ENCODE results near the gene NCKAP1.
A peak's percentile ranks its signal among the peaks of the same experiment; 100 is the strongest.

NCKAP1 gene

GRCh38 chr2:182946958-182947369, 91.3 kb downstream of the NCKAP1 start:
- no peak for DNase-seq

DNA sequence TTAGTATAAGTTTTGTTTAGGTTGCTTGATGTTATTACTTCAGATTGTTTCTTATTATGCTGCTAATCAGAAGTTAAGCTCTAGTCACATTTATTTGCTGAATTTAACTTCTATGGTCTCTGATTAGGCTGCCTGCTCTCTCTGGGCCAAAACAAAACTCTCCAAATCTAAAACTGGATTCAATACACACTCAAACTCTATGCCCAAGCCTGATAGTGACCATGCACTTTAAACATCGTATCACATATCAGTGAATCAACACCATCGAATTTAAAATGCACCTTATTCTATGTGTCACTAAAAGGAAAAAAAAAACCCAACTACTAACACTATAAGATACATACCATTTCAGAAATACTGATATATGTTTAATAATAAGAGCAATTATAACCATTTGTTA, 94.9 kb downstream of the NCKAP1 start:
- no peak for DNase-seq

DNA sequence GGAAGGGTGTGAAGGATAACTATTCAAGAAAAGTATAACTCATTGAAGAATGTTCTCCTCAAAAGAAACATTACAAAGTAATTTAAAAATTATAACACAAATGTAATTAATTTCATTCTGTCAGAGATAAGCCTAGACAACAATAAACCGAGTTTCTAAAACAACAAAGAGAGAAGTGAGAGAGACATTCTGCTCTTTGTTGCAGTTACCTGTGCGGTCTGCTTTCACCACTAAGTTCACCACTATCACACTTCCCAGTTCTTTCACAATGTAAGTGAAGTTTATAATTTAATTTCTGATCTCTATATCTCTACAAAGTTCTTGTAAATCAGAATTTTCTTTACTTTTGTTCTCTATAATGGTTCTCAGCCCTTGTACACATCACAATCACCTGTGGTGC, 95.5 kb downstream of the NCKAP1 start:
- DNase-seq = no peak

- no peak for DNase-seq
These were observed 96.3 kb downstream of the NCKAP1 start for GRCh38 chr2:182941919-182942318.

DNA sequence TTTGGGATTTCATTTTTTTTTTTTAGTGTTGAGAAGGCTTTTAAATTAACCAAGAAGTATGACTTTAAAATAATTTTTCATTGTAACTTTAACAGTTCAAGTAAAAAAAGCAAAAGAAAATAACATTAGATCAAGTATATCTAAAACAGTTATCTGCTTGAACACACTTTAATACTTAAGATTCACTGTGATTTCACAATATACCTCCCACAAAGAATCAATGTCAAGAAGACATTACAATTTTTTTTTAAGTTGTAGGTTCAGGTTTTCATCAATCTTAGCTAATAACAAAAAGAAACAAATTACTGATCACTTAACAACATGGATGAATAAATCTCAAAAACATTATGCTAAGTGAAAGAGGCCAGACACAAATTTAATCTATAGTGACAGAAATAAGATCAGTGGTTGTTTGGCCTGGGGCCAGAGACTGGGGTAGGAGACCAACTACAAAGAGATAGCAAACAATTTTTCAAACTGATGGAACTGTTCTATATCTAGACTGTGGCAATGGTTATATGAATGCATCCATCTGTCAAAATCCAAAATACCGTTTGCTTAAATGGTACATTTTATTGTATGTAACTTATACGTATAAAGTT, 97.0 kb downstream of the NCKAP1 start:
- DNase-seq = no peak

DNA sequence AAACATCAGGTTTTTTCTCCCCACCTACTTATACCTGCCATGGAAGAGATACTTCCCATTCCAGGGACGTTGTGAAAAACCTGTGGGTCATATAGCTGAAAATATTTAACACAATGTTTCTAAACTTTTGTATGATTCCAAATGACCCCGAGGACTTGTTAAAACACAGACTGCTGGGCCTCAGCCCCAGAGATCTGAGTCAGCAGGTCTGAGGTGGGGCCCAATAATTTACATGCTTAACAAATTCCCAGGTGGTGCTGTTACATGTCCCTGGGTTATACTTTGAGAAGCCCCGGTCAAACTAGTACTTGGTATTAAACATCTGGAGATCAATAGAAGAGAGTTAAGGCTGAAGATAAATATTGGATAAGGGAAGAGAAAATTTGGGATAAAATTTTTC, 100.4 kb downstream of the NCKAP1 start:
- DNase-seq = no peak

DNA sequence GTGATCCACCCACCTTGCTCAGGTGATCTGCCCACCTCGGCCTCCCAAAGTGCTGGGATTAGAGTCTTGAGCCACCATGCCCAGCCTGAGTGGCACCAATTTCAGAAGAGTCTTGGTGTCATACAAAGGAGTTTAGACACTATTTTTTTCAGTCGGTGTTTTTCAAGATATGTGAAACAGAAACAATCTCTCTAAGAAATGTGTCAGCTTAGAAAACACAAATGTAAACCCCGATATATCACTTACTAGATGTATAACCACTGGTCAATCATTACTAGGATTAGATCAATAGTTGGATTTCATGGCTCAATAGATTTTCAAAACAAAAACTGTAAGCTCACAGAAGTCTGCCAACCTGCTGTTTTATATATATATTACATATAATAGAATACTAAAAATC, 104.6 kb downstream of the NCKAP1 start:
- DNase-seq = no peak

DNA sequence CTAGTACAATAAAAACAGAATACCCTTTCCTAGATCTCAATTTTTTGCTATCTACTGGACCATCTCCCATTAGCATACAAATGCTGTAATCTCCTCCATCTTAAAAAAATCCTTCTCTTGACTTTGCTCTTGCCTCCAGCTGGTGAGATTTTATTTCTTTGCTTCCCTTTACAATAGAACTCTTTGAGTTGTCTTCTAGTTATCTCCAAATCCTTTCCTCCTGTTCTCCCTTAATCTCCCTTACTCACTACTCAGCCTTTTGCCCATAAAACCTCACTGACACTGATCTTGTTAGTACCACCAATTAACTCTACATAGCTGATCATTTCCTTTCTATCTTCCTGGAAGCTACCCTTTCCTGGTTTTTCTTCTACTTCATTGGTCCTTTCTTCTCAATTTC, 108.3 kb downstream of the NCKAP1 start:
- no peak for DNase-seq

- DNase-seq = no peak
These were observed 114.0 kb downstream of the NCKAP1 start for GRCh38 chr2:182924306-182924705.

GRCh38 chr2:182921234-182921633, 117.0 kb downstream of the NCKAP1 start:
- no peak for DNase-seq

DNA sequence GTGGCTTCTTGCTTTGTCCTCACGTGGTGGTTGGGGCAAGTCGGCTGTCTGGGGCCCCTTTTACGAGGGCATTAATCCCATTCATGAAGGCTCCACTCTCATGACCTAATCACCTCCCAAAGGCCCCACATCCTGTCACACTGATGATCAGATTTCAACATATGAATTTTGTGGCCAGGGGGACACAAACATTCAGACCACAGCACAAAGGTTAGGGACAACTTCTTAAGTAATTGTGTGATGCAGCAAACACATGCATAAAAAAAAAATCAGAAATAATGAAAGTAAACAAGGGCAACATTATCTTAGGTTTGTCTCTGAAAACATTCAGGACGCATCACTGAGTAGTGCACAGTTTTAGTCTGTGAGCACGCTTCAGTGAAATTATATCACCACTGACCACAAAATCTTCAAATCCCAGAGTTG, 117.6 kb downstream of the NCKAP1 start:
- no peak for DNase-seq

- no peak for DNase-seq
These were observed 118.2 kb downstream of the NCKAP1 start for GRCh38 chr2:182920089-182920488.

DNA sequence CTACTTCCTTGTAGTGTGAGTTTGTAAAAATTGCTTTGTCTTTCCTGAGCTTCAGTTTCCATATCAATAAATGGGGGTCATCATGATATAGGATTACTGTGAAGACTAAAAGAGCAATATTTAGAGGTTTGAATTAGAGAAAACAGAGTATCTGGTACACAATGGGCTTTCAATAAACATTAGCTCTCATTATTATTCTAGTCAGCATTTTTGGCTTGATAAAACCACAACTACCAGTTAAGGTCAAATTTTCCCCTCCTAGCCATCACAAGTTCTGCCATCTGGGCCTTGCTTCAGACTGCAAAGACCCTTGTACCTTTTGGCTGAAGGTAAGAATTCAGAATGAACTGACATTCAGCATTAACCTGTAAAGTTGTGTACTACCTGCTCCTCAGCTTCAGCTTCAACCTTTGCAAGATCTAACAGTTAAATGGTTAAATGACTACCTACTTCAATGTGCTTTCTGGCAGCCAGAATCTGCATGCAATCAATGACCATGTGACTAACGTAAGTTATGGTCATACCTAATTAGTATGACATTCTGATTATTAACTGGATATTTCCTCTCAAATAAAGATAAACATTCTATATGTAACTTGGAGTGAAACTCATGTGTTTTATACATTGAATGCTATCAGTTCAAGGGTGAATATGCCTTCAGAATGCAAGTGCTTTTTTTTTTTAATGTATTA, 119.2 kb downstream of the NCKAP1 start:
- no peak for DNase-seq

GRCh38 chr2:182917924-182918323, 120.3 kb downstream of the NCKAP1 start:
- peak; percentile 19 for DNase-seq

DNA sequence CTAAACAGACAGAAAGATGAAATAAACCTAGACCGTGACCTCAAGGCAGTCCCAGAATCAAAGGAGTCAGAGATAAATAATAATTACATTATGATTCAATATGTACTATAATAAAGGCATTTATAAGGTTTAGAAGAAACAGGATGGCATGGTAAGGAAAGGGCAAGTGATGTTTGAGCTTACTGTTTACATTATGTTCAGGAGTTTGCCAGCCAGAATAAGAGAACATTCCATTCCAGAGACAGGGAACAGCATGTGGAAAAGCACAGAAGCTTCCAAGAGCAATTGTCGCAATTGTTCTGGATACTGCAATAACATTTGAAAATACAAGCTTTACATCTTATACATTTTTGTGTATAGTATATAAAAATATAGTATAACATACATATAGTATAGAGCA, 121.8 kb downstream of the NCKAP1 start:
- no peak for DNase-seq

DNA sequence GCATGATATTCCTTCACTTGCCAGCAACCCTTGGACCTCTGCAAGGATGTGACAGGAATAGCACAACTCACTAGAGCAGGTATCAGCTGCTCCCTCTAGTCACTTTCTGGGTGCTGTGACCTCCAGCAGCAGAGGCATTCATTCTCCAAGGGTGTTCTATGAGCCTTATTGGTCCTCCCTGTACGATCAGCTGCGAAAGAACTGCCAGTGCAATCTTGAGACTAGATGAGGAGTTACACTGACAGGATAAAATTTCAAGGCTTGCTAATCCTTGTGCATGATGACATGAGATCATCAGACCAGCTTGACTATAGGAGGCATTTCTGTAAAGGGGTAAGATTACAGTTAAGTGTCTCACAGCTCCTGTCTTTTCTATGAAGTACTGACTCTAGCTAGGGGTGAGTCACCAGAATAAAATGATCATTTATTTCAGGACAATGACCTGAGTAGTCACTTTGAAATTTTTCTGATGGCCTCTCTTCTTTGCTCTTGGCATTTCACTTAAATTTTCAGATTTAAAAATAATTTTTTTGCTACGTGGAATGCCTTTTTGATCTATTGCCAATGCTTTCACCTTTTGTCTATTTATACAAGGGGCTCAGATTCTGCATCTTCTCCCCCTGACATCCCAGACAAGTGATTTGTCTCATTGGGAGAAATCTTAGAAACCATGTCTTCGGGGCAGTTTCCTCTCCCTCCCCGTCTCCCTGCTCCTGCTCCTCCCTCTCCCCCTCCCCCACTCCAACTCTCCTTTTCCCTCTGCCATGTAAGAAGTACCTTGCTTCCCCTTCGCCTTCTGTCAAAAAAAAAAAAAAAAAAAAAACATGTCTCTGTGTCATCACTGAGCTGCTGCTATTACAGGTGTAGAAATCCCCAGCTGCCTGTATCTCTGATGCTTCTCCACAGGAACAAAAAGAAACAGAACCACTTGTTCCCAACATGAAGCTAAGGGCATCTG, 122.6 kb downstream of the NCKAP1 start:
- DNase-seq = peak; percentile 88

- DNase-seq = no peak
These were observed 123.4 kb downstream of the NCKAP1 start for GRCh38 chr2:182914852-182915251.

DNA sequence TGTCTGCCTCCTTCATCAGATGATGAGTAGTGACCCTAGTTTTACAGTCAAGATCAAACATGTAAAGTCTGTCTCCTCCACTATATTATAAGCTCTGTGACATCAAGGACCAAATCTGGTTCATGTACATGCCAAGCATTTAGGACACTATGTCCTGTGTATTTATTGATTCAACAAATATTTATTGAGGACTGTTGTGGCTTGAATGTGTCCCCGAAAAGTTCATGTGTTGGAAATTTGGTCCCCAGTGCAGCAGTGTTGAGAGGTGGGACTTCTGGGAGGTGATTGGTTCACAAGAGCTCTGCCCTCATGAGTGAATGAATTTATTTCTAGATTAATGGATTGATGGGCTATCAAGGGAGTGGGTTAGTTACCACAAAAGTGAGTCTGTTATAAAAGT, 125.2 kb downstream of the NCKAP1 start:
- no peak for DNase-seq

DNA sequence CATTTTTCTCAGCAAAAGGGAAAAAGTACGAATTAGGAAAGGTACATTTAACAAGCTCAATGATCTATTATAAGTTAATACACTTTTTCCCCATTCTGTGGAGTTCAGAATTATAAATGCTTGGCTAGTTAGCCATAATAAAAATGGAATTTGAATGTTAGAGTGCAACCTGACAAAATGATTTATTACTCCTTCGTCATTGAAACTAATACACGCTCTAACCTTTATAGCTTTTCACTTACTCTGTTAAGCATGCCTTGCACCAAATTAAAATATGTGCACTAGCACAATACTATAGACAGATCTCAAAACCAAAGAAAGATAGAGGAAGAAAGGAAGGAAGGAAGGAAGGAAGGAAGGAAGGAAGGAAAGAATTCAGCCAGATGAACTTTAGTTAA, 125.7 kb downstream of the NCKAP1 start:
- DNase-seq = no peak

- DNase-seq = no peak
These were observed 126.3 kb downstream of the NCKAP1 start for GRCh38 chr2:182911813-182912517.

DNA sequence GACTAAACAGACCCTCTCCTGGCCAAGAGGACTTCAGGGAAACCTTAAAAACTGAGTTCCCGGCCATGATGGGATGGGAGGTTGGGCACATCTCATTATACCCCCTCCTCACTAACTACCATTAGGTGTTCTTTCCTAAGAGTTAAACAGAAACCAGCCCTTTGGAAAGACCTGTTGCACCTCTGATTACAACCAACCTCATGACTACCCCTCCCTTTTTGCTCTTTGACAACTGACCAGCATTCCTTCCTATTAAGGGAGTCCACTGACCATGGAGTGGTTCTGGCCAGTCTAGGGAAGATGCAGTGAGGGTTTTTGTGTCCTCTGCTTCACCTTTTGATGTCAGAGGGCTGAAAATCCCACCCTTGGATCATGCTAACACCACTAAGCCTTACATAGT, 127.3 kb downstream of the NCKAP1 start:
- DNase-seq = no peak

DNA sequence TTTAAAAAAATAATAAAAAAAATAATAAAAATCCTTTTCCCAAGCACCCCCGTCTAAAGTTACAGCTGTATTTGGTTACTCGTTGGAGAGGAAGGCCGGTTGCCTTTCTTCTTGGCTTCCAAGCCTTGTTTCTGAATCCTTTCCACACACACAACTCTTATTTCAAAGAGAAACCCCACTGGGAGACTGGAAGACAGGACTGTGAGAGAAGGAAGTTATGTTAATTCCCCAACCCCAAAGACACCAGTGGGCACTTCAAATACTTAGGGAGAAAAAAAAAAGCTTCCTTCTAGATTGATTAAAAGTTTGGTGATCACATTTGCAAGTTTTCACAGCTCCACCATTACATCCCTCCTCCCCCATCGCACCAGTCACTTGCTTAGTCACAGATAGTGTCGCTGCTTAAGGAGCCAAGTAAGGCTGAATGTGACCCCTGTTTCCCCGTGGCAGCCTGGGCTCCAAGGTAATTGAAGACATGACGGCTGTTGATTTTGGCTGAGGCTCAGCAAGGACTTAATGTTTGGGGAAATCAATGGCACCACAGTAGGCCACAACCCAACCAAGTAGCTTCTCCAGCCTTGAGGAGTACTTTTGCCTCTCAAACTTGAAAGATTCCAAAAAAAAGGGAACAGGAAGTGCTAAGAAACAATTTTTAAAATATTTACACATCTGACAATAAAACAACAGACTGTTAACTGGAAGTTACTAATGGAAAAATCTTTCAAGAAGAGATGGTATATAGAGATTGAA, 131.0 kb downstream of the NCKAP1 start:
- DNase-seq = peak; percentile 9
